Neutrophil (primary cell): Measurements from ENCODE around the gene CHST8.

Source experiments
- H3K27ac ChIP-seq: fragments of 200-600 bp; sonication (generic); 2 replicates; pipeline ENCODE4 v1.5.1; 2016; ENCODE audit warnings: mild to moderate bottlenecking, moderate library complexity
- H3K27me3 ChIP-seq: fragments of 200-600 bp; sonication (generic); 2 replicates; pipeline ENCODE4 v1.6.0; 2016; ENCODE audit warnings: mild to moderate bottlenecking
- H3K36me3 ChIP-seq: fragments of 200-600 bp; sonication (generic); 2 replicates; pipeline ENCODE4 v1.5.1; 2017
- H3K4me1 ChIP-seq, 2 experiments: fragments of 200-600 bp in 1 of 2; sonication (generic) in 1 of 2; 1 replicate in 1 of 2; 2 replicates in 1 of 2; pipeline versions ENCODE4 v1.5.1 to v1.6.1; 2013 to 2016; ENCODE audit warnings: low read depth in 1 of 2, low read length in 1 of 2, mild to moderate bottlenecking in 1 of 2, moderate library complexity in 1 of 2; ENCODE audit not compliant: control insufficient read depth in 1 of 2, insufficient read depth in 1 of 2
- H3K4me3 ChIP-seq, 2 experiments: fragments of 200-600 bp in 1 of 2; sonication (generic) in 1 of 2; 1 replicate in 1 of 2; 2 replicates in 1 of 2; pipeline ENCODE4 v1.5.1; 2013 to 2016; ENCODE audit warnings: low read depth in 1 of 2, low read length in 1 of 2, mild to moderate bottlenecking in 1 of 2, moderate library complexity in 1 of 2
- H3K9me3 ChIP-seq: fragments of 200-600 bp; sonication (generic); 2 replicates; pipeline ENCODE4 v1.5.1; 2016
- CTCF ChIP-seq: fragments of 200-600 bp; sonication (generic); IDR thresholded peaks from 2 replicates; pipeline ENCODE4 v1.5.1; 2016; ENCODE audit warnings: antibody characterized with exemption

The CHST8 gene

GRCh38 chr19:33740811-33741396 lies 119.2 kb downstream of the CHST8 start:
- H3K27me3 ChIP-seq, result no peaks in the 10 kb centered on the region
- no peaks in the 10 kb centered on the region for H3K36me3 ChIP-seq
- H3K4me3 ChIP-seq, result no peak overlapping the region
- TF ChIP-seq CTCF, result no peak
- H3K9me3 ChIP-seq, result no peaks in the 10 kb centered on the region
- H3K4me1 ChIP-seq, result no peaks in the 10 kb centered on the region
- no peak overlapping the region for H3K27ac ChIP-seq

GRCh38 chr19:33745297-33745696 lies 123.5 kb downstream of the CHST8 start:
- Histone ChIP-seq H3K9me3 (no peaks in the 10 kb centered on the region), H3K27ac (no peak overlapping the region), H3K36me3 (no peaks in the 10 kb centered on the region), H3K4me1 (no peaks in the 10 kb centered on the region), H3K4me3 (no peak overlapping the region), H3K27me3 (no peaks in the 10 kb centered on the region)
- no peak for TF ChIP-seq CTCF

- Histone ChIP-seq H3K36me3 (no peaks in the 10 kb centered on the region), H3K4me3 (no peak overlapping the region), H3K4me1 (no peaks in the 10 kb centered on the region), H3K27me3 (no peaks in the 10 kb centered on the region), H3K9me3 (no peaks in the 10 kb centered on the region), H3K27ac (no peak overlapping the region)
- no peak for TF ChIP-seq CTCF
Observed at GRCh38 chr19:33746159-33746558, 124.4 kb downstream of the CHST8 start.

GRCh38 chr19:33747273-33747672 lies 125.5 kb downstream of the CHST8 start:
- TF ChIP-seq CTCF, result no peak
- Histone ChIP-seq H3K27me3 (no peaks in the 10 kb centered on the region), H3K9me3 (no peaks in the 10 kb centered on the region), H3K4me3 (no peak overlapping the region), H3K36me3 (no peaks in the 10 kb centered on the region), H3K4me1 (no peaks in the 10 kb centered on the region), H3K27ac (no peak overlapping the region)

GRCh38 chr19:33748231-33748630 lies 126.5 kb downstream of the CHST8 start:
- Histone ChIP-seq H3K4me3 (no peak overlapping the region), H3K9me3 (no peaks in the 10 kb centered on the region), H3K27me3 (no peaks in the 10 kb centered on the region), H3K4me1 (no peaks in the 10 kb centered on the region), H3K27ac (no peak overlapping the region), H3K36me3 (no peaks in the 10 kb centered on the region)
- TF ChIP-seq CTCF, result no peak

GRCh38 chr19:33749016-33749415 lies 127.3 kb downstream of the CHST8 start:
- Histone ChIP-seq H3K9me3 (no peaks in the 10 kb centered on the region), H3K36me3 (no peaks in the 10 kb centered on the region), H3K27ac (no peak overlapping the region), H3K27me3 (no peaks in the 10 kb centered on the region), H3K4me1 (no peaks in the 10 kb centered on the region), H3K4me3 (no peak overlapping the region)
- no peak for TF ChIP-seq CTCF
